ENCODE data around the gene TIAM1.

The TIAM1 gene

GRCh38 chr21:31140676-31141075 is 203.4 kb downstream of the TIAM1 start:
- H3K4me3 ChIP-seq (ENCODE audit: low read depth, low read length) = no peak overlapping the region
- DNase-seq (ENCODE audit: low read depth) = no peak
- TF ChIP-seq POLR2A (IDR thresholded peaks at IDR 0.05; ENCODE audit: extremely low read depth, insufficient read length) (no peak), MAX (IDR thresholded peaks at IDR 0.05; ENCODE audit: low read depth, low read length) (no peak), CTCF (IDR thresholded peaks at IDR 0.05; ENCODE audit: low read depth, low read length) (no peak), MYC (IDR thresholded peaks at IDR 0.05; ENCODE audit: low read depth, low read length) (no peak)

GRCh38 chr21:31140025-31140424 is 204.0 kb downstream of the TIAM1 start:
- no peak overlapping the region for H3K4me3 ChIP-seq (ENCODE audit: low read depth, low read length)
- TF ChIP-seq CTCF (IDR thresholded peaks at IDR 0.05; ENCODE audit: low read depth, low read length) (no peak), POLR2A (IDR thresholded peaks at IDR 0.05; ENCODE audit: extremely low read depth, insufficient read length) (no peak), MAX (IDR thresholded peaks at IDR 0.05; ENCODE audit: low read depth, low read length) (no peak), MYC (IDR thresholded peaks at IDR 0.05; ENCODE audit: low read depth, low read length) (no peak)
- DNase-seq (ENCODE audit: low read depth) = no peak

GRCh38 chr21:31137960-31138359 is 206.1 kb downstream of the TIAM1 start:
- H3K4me3 ChIP-seq (ENCODE audit: low read depth, low read length) = no peak overlapping the region
- DNase-seq (ENCODE audit: low read depth) = peak; percentile 39
- no peak for TF ChIP-seq CTCF (IDR thresholded peaks at IDR 0.05; ENCODE audit: low read depth, low read length)
- no peak for TF ChIP-seq POLR2A (IDR thresholded peaks at IDR 0.05; ENCODE audit: extremely low read depth, insufficient read length)
- TF ChIP-seq MAX (IDR thresholded peaks at IDR 0.05; ENCODE audit: low read depth, low read length) = no peak
- TF ChIP-seq MYC (IDR thresholded peaks at IDR 0.05; ENCODE audit: low read depth, low read length) = no peak

- DNase-seq (ENCODE audit: low read depth) = peak; percentile 95
- TF ChIP-seq POLR2A (IDR thresholded peaks at IDR 0.05; ENCODE audit: extremely low read depth, insufficient read length) (no peak), MAX (IDR thresholded peaks at IDR 0.05; ENCODE audit: low read depth, low read length) (peak; percentile 68), CTCF (IDR thresholded peaks at IDR 0.05; ENCODE audit: low read depth, low read length) (peak; percentile 56), MYC (IDR thresholded peaks at IDR 0.05; ENCODE audit: low read depth, low read length) (peak; percentile 50; the same call in 1 of the 2 replicates)
These were observed 207.2 kb downstream of the TIAM1 start for GRCh38 chr21:31136891-31137290.

GRCh38 chr21:31135531-31136184 is 208.4 kb downstream of the TIAM1 start:
- H3K4me3 ChIP-seq (ENCODE audit: low read depth, low read length) = peak overlapping the region; percentile 5
- TF ChIP-seq MAX (IDR thresholded peaks at IDR 0.05; ENCODE audit: low read depth, low read length) (no peak), CTCF (IDR thresholded peaks at IDR 0.05; ENCODE audit: low read depth, low read length) (no peak), POLR2A (IDR thresholded peaks at IDR 0.05; ENCODE audit: extremely low read depth, insufficient read length) (no peak), MYC (IDR thresholded peaks at IDR 0.05; ENCODE audit: low read depth, low read length) (no peak)
- DNase-seq (ENCODE audit: low read depth) = peak; percentile 56

More at GRCh38 chr21:31136891-31137290, 207.2 kb downstream of the TIAM1 start:
- H3K4me3 ChIP-seq (ENCODE audit: low read depth, low read length) = no peak overlapping the region
